ENCODE data around the gene EDEM3. TPM values are rescaled to one million over a fixed set of nuclear protein-coding genes. Genes with fewer than 3 reads are reported as not detected.

The EDEM3 gene
- polyA plus RNA-seq, 1 donor from 2014 or later, result 49.5 TPM

DNA sequence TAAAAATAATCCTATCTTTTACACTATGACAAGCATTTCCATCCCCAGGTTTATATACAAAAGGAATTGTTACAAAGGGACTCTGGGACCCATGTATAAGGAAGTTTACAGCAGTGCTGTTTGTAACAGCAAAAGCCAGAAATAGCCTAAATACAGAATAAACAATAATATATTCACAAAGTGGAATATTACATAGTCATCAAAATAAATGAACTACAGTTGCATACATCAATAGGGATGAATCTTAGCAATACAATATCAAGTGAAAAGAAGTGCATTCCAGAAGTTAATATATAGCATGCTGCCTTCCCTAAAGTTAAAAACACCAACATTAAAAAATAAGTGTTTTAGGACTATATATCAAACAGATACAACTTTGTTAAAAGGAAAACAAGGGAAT is 77.3 kb downstream of the EDEM3 start:
- Histone ChIP-seq H3K4me2 (ENCODE audit: low read length) (no peak overlapping the region), H3K79me2 (replicated peaks; ENCODE audit: insufficient read depth, low read length) (no peaks in the 10 kb centered on the region), H3F3A (ENCODE audit: insufficient read depth, low read length, poor library complexity, severe bottlenecking) (no peaks in the 10 kb centered on the region), H3K27ac (ENCODE audit: low read length) (no peak overlapping the region), H3K9ac (ENCODE audit: low read length) (no peak overlapping the region), H3K9me3 (ENCODE audit: low read length) (no peaks in the 10 kb centered on the region), H3K4me3 (ENCODE audit: low read length) (no peak overlapping the region), H3K36me3 (ENCODE audit: insufficient read depth, low read length) (no peaks in the 10 kb centered on the region), H2AFZ (ENCODE audit: low read depth, low read length) (no peak overlapping the region), H3K9me2 (ENCODE audit: insufficient read depth, low read length) (no peaks in the 10 kb centered on the region), H3K27me3 (ENCODE audit: insufficient read depth, low read depth, low read length) (no peaks in the 10 kb centered on the region), H4K20me1 (ENCODE audit: insufficient read depth) (no peaks in the 10 kb centered on the region)
- TF ChIP-seq, protein P1, sequence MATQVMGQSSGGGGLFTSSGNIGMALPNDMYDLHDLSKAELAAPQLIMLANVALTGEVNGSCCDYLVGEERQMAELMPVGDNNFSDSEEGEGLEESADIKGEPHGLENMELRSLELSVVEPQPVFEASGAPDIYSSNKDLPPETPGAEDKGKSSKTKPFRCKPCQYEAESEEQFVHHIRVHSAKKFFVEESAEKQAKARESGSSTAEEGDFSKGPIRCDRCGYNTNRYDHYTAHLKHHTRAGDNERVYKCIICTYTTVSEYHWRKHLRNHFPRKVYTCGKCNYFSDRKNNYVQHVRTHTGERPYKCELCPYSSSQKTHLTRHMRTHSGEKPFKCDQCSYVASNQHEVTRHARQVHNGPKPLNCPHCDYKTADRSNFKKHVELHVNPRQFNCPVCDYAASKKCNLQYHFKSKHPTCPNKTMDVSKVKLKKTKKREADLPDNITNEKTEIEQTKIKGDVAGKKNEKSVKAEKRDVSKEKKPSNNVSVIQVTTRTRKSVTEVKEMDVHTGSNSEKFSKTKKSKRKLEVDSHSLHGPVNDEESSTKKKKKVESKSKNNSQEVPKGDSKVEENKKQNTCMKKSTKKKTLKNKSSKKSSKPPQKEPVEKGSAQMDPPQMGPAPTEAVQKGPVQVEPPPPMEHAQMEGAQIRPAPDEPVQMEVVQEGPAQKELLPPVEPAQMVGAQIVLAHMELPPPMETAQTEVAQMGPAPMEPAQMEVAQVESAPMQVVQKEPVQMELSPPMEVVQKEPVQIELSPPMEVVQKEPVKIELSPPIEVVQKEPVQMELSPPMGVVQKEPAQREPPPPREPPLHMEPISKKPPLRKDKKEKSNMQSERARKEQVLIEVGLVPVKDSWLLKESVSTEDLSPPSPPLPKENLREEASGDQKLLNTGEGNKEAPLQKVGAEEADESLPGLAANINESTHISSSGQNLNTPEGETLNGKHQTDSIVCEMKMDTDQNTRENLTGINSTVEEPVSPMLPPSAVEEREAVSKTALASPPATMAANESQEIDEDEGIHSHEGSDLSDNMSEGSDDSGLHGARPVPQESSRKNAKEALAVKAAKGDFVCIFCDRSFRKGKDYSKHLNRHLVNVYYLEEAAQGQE (IDR thresholded peaks at IDR 0.05; ENCODE audit: borderline replicate concordance), result no peak
- TF ChIP-seq TAF1 (IDR thresholded peaks at IDR 0.05; ENCODE audit: low read depth) (no peak), RAD21 (conservative IDR thresholded peaks at IDR 0.05) (no peak), EZH2 (IDR thresholded peaks at IDR 0.05; ENCODE audit: borderline replicate concordance, insufficient read depth, low read length, poor library complexity, severe bottlenecking) (no peak), POLR2AphosphoS5 (IDR thresholded peaks at IDR 0.05) (no peak), EP300 (conservative IDR thresholded peaks at IDR 0.05; ENCODE audit: poor library complexity, severe bottlenecking) (no peak), CTCF (IDR thresholded peaks at IDR 0.05; ENCODE audit: poor library complexity, severe bottlenecking) (no peak), SMC3 (conservative IDR thresholded peaks at IDR 0.05; ENCODE audit: poor library complexity) (no peak), MXI1 (conservative IDR thresholded peaks at IDR 0.05; ENCODE audit: poor library complexity, severe bottlenecking) (no peak)

DNA sequence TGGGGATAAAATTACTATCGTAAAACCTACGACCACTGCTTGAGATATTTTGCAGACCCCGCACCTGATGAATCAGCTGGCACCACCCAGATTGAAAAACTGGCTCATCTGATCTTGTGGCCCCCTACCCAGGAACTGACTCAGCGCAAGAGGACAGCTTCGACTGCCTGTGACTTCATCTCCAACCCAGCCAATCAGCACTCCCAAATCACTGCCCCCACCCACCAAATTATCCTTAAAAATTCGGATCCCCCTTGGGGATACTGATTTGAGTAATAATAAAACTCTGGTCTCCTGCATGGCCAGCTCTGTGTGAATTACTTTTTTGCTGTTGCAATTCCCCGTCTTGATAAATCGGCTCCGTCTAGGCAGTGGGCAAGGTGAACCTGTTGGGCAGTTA is 81.4 kb downstream of the EDEM3 start:
- Histone ChIP-seq H3K9me3 (ENCODE audit: low read length) (no peaks in the 10 kb centered on the region), H3K9ac (ENCODE audit: low read length) (no peak overlapping the region), H3F3A (ENCODE audit: insufficient read depth, low read length, poor library complexity, severe bottlenecking) (no peaks in the 10 kb centered on the region), H3K79me2 (replicated peaks; ENCODE audit: insufficient read depth, low read length) (no peaks in the 10 kb centered on the region), H2AFZ (ENCODE audit: low read depth, low read length) (no peak overlapping the region), H4K20me1 (ENCODE audit: insufficient read depth) (no peaks in the 10 kb centered on the region), H3K36me3 (ENCODE audit: insufficient read depth, low read length) (no peaks in the 10 kb centered on the region), H3K4me3 (ENCODE audit: low read length) (no peak overlapping the region), H3K4me2 (ENCODE audit: low read length) (no peak overlapping the region), H3K27ac (ENCODE audit: low read length) (no peak overlapping the region), H3K27me3 (ENCODE audit: insufficient read depth, low read depth, low read length) (no peaks in the 10 kb centered on the region), H3K9me2 (ENCODE audit: insufficient read depth, low read length) (no peaks in the 10 kb centered on the region)
- TF ChIP-seq SMC3 (conservative IDR thresholded peaks at IDR 0.05; ENCODE audit: poor library complexity), result no peak
- TF ChIP-seq RAD21 (conservative IDR thresholded peaks at IDR 0.05), result no peak
- no peak for TF ChIP-seq TAF1 (IDR thresholded peaks at IDR 0.05; ENCODE audit: low read depth)
- no peak for TF ChIP-seq EP300 (conservative IDR thresholded peaks at IDR 0.05; ENCODE audit: poor library complexity, severe bottlenecking)
- TF ChIP-seq MXI1 (conservative IDR thresholded peaks at IDR 0.05; ENCODE audit: poor library complexity, severe bottlenecking), result no peak
- TF ChIP-seq POLR2AphosphoS5 (IDR thresholded peaks at IDR 0.05), result no peak
